Renal cortex interstitium (tissue), 11 donors: ENCODE results near the gene PKD1. TPM values are rescaled to one million over a fixed set of nuclear protein-coding genes. Genes with fewer than 3 reads are reported as not detected.

ENCODE experiments used
- DNase-seq, 11 donors: peaks; one replicate each; pipeline ENCODE4 v3.0.0-alpha.2; 2013; ENCODE audit warnings: low read depth in 9 of 11, low spot score in 4 of 11; ENCODE audit errors: extremely low read depth in 1 of 11
- polyA plus RNA-seq, 3 donors: library from polyadenylated mRNA; unstranded; fragments of 120-200 nt; gene quantifications; one replicate each; pipeline ENCODE4 v1.2.1, GENCODE V29; 2013; ENCODE audit not compliant: insufficient read length in 3 of 3

Gene PKD1
- polyA plus RNA-seq, 3 donors, result 53.6 to 123 (median 101) TPM

- DNase-seq, result no peak
These were observed 50.6 kb downstream of the PKD1 start for GRCh38 chr16:2084895-2085625.

GRCh38 chr16:2083876-2084780, 51.6 kb downstream of the PKD1 start:
- no peak for DNase-seq

DNA sequence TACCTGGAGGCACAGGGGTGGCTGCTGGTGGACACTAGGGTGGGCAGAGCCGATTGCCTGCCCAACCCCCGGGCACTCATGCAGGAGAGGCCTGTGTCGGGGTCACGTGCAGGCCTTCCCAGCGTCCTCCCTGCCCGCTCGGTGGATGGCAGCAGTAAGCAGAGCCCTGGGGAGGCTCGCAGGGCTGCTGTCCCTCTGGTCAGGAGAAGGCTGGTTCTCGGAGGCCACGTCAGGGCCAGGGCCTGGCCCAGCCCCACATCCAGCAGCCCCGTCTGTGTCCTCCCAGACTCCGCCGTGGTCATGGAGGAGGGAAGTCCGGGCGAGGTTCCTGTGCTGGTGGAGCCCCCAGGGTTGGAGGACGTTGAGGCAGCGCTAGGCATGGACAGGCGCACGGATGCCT, 52.3 kb downstream of the PKD1 start:
- no peak for DNase-seq

DNA sequence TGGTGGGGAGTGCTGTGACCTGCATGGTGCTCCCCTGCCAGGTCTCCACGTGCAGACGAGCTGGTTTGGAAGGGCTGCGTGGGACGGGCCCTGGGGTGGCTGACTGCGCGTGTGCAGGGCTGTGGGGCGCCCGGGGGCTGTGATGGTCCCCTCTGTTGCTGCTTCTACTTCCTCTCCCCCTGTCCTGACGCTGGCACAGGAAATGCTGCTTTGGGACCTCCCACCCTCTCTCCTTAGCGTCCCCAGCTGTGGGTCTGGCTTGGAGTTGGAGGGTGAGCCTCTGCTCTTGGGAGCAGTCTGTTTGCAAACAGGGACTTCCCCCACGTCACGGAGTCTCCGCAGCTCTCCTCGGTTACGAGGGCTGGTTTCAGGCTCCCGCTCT, 52.7 kb downstream of the PKD1 start:
- peak in 8 of 11 donors; percentile 46 to 77 (median 72) for DNase-seq

DNA sequence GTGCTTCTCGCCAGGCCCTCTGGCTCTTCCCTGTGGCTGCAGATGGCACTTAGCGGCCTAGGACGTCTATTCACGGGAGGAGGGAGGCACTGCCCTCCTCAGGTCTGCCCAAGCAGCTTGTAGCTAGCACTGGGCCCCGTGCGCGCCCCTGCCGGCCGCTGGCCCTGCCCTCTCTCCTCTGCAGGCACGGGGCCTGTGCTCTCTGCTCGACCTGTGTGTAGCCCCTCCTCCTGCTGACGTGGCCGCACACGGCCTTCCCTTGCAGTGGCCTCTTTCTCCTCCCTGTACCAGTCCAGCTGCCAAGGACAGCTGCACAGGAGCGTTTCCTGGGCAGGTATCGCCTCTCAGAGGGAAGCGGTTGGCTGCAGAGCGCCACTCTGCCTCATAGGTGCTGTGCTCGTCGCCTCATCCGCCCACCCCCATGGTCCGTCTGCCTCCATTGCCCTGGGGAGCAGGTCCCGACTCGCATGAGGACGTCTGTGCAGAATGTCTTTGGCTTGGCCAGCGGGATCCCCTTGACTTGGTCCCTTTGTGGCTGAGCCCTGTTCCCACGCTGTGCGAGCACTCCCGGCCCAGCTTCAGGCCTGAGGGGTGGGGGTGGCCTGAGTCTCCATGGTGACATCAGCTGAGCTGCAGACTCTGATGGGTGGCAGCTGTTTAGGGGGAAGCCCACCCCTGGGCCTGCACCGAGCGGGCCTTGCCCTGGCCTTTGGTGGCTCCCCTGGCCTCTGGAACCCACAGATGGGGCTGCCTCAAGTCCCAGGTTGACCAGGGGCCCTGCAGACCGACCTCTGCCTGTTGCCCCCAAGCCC, 53.3 kb downstream of the PKD1 start:
- peak in 10 of 11 donors; percentile 47 to 81 (median 76) for DNase-seq

DNA sequence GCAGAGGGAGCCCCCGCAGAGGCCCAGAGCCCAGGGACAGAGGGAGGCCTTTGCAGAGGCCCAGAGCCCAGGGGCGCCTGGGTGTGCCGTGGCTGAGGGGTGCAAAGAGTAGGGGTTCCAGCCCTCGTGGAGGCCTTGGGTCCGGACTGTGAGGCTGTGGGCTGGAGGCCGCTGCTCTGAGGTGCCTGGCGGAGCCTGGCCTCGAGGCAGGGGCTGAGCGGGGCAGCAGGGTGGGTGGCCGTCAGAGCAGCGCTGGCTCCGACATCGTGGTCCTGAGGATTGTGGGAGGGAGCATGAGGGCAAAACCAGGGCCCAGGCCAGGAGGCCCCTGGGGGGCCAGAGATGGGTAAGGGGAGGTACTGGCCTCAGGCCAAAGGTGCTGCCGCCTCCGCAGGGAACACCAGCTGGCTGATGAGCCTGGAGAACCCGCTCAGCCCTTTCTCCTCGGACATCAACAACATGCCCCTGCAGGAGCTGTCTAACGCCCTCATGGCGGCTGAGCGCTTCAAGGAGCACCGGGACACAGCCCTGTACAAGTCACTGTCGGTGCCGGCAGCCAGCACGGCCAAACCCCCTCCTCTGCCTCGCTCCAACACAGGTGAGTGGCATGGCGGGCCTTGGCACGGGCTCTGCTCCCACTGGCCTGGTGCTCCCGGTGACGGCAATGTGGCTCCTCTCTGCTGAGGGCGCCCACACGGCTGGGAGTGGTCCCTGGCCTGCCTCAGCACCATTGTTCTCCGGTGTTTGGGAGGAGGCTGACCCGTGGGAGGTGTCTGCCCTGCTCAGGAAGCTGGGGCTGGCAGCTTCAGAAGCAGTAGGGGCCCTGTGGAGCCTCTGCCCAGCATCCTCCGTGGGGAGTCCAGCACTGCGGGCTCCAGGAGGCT, 54.3 kb downstream of the PKD1 start:
- no peak for DNase-seq

- DNase-seq, result no peak
These were observed 55.7 kb downstream of the PKD1 start for GRCh38 chr16:2079991-2080390.

DNA sequence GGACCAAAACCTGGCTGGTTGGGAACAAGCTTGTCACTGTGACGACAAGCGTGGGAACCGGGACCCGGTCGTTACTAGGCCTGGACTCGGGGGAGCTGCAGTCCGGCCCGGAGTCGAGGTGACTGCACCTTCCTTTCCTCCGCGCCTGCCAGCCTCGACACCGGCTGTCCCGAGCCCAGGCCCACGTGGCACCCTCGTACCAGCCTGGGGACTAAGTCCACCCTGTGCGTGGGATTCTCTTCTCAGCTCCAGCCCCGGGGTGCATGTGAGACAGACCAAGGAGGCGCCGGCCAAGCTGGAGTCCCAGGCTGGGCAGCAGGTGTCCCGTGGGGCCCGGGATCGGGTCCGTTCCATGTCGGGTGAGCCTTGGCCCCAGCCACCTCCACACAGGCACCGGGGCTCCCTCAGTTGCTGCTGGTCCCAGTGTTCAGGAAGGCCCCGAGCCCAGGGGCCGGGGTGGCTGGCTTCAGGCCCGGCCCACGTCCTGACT, 56.3 kb downstream of the PKD1 start:
- DNase-seq, result no peak

DNA sequence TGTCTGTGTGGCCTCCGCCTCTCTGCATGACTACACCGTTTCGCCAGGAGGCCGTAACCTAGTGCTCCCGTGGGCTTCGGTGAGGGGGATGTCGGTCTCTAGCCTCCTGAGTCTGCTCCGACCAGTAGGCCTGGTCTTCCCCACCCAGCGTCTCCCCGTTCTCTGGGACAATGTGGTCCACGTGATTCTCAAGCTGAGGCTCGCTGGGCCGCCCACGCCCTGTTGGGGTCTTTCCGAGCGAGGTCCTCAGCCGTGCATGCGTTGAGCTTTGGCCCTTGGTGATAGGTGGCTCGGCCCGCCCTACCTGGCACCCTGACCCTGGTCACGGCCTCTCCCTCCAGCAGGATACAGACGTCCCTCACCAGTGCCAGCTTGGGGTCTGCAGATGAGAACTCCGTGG, 57.0 kb downstream of the PKD1 start:
- no peak for DNase-seq

- no peak for DNase-seq
These were observed 57.6 kb downstream of the PKD1 start for GRCh38 chr16:2078096-2078495.

GRCh38 chr16:2077696-2078095, 58.0 kb downstream of the PKD1 start:
- no peak for DNase-seq

DNA sequence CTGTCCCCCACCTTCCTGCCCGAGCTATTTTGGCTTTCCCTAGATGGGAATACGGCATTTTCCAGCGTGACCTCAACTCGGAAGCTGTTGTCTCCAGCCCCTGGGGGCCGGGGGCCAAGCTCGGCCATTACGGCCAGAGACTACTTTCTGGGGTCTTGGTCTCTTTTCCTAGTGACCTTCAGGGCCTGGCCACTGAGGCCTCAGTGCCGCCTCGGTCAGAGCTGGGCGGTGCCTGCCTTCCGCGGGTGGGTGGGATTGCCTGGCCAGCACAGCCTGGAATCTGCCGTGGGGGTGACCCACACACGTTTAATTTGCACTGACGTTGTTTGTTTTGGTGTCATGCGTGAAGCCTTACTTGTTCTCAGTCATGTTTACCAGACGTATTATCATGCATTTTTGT, 58.7 kb downstream of the PKD1 start:
- no peak for DNase-seq

GRCh38 chr16:2076072-2076865, 59.4 kb downstream of the PKD1 start:
- no peak for DNase-seq

DNA sequence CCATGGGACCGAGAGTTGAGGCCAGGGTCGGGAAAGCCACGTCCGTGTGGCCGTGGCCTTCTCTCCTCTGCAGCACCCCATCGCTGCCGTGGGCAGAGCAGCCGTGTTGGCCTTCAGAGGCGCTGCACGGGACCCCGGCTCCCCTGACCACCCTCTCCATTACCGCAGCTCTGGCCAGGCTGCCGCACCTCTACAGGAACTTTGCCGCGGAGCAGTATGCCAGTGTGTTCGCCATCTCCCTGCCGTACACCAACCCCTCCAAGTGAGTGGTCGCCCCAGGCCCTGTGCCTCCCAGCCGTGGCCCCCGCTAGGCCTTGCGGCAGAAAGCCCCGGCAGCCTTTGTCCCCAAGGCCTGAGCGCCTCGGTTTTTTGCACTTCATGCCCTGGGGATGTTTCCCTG, 60.1 kb downstream of the PKD1 start:
- no peak for DNase-seq

- DNase-seq, result no peak
These were observed 61.6 kb downstream of the PKD1 start for GRCh38 chr16:2074071-2074470.

- DNase-seq, result no peak
These were observed 62.8 kb downstream of the PKD1 start for GRCh38 chr16:2072926-2073325.

DNA sequence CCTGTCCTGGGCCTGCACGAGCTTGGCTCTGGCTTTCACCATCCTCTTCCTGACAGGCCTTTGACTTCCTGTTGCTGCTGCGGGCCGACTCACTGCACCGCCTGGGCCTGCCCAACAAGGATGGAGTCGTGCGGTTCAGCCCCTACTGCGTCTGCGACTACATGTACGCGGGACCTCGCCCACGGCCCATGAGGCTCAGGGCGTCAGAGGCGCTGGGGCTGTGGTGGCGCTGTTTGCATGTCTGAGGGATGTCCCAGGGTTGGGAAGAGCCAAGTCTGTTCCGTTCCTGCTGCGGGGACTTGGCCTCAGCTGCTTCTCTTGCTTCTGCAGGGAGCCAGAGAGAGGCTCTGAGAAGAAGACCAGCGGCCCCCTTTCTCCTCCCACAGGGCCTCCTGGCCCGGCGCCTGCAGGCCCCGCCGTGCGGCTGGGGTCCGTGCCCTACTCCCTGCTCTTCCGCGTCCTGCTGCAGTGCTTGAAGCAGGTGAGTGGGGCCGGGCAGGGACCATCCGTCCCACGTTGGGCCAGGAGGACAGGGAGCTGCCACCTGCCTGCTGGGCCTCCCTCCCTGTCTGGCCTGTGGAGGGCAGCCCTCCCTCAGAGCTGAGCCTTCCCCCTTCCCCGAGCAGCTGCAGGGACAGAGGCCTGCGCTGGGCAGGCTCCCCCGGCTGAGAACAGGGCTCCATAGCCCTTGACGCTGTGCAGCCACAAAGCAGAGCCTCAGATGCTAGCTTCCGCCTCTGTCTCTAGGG, 64.1 kb downstream of the PKD1 start:
- no peak for DNase-seq
